ENCODE measurements around the gene GALNTL6.

GRCh38 chr4:172040766-172041165 lies 227.6 kb downstream of the GALNTL6 start:
- TF ChIP-seq, protein P1, sequence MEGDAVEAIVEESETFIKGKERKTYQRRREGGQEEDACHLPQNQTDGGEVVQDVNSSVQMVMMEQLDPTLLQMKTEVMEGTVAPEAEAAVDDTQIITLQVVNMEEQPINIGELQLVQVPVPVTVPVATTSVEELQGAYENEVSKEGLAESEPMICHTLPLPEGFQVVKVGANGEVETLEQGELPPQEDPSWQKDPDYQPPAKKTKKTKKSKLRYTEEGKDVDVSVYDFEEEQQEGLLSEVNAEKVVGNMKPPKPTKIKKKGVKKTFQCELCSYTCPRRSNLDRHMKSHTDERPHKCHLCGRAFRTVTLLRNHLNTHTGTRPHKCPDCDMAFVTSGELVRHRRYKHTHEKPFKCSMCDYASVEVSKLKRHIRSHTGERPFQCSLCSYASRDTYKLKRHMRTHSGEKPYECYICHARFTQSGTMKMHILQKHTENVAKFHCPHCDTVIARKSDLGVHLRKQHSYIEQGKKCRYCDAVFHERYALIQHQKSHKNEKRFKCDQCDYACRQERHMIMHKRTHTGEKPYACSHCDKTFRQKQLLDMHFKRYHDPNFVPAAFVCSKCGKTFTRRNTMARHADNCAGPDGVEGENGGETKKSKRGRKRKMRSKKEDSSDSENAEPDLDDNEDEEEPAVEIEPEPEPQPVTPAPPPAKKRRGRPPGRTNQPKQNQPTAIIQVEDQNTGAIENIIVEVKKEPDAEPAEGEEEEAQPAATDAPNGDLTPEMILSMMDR (conservative IDR thresholded peaks at IDR 0.05; ENCODE audit: low read length), result no peak
- no peak for TF ChIP-seq EZH2phosphoT487 (IDR thresholded peaks at IDR 0.05; ENCODE audit: borderline replicate concordance)
